GM18502 (cell line): ENCODE data around the gene ZBED1.
"Not testable (repeated sequence)": the region's sequence is repeated elsewhere in the genome, so short reads cannot be mapped to it uniquely, and the experiment has no call there.

ENCODE experiments used
- ATAC-seq: cut with Tn5 transposase; IDR thresholded peaks from one replicate; pipeline ENCODE4 v1.9.1; 2021; ENCODE audit warnings: mild to moderate bottlenecking; ENCODE audit not compliant: unreplicated experiment, poor library complexity

ZBED1 gene

DNA sequence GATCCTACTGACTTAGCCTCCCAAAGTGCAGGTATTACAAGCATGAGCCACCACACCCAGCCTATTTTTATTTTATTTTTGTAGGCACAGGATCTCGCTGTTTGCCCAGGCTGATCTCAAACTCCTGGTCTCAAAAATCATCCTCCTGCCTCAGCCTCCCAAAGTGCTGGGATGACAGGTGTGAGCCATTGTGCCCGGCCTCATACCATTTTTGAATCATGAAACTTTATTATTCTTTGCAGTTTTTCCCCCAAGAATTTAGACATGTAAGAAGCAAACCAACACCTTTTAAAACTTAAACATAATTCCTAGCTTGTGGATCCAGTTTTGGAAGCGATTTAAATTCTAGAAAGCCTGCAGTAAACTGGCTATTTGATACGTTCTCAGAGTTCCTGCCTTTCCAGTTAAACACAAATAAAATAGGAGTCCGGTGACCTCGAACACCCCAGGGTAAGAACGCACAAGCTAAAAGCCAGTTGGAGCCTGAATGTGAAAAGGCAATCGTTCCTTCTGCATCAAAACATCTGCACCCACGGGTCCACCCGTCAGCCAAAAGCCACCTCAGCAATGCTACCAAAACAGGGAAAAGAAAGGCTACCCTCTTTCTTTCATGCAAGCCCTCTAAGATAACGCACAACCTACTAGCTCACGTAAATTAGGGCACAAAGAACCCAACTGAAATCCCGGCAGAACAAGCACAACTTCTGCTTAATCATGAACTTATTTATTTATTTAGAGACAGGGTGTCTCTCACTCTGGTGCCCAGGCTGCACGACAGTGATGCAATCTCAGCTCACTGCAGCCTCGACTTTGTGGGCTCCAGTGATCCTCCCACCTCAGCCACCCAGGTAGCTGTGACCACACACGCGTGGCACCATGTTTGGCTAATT lies 39.7 kb downstream of the ZBED1 start:
- not testable (repeated sequence) for ATAC-seq

DNA sequence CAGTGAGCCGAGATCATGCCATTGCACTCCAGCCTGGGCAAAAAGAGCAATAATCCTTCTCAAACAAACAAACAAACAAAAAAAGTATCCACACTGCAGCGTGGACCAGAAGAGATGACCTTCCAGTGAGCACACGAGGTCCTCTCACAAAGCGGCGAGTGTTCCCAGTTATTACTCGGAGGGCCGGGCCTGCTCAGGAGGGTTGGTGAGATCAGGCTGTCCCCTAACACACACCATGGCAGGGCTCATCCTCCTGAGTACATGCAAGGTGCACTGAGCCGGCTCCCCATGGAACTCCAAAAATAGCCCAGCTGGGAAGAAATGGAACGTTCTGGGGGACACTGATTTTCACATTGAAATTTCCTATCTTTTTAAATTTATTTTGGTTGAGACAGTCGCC lies 40.7 kb downstream of the ZBED1 start:
- not testable (repeated sequence) for ATAC-seq

GRCh38 chrX:2458309-2458708 lies 42.5 kb downstream of the ZBED1 start:
- ATAC-seq: no peak

DNA sequence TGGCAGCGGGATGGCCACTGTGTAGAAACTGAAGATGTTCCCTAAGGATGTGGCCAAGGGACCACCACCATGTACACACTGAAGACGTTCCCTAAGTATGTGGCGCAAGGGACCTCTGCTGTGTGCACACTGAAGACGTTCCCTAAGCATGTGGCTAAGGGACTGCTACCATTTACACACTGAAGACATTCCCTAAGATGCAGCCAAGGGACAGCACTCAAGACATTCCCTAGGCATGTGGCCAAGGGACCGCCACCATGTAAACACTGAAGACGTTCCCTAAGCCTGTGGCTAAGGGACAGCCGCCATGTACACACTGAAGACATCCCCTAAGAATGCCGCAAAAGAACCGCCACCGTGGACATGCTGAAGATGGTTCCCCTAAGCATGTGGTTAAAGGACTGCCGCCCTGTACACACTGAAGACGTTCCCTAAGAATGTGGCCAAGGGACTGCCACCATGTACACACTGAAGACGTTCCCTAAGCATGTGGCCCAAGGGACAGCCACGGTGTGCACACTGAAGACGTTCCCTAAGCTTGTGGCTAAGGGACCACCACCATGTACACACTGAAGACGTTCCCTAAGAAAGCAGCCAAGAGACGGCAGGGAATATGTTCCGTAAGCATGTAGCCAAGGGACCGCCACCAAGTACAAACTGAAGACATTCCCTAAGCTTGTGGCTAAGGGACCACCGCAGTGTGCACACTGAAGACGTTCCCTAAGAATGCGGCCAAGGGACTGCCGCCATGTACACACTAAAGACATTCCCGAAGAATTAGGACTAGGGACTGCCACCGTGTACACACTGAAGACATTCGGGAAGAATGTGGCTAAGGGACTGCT lies 43.3 kb downstream of the ZBED1 start:
- no peak for ATAC-seq

DNA sequence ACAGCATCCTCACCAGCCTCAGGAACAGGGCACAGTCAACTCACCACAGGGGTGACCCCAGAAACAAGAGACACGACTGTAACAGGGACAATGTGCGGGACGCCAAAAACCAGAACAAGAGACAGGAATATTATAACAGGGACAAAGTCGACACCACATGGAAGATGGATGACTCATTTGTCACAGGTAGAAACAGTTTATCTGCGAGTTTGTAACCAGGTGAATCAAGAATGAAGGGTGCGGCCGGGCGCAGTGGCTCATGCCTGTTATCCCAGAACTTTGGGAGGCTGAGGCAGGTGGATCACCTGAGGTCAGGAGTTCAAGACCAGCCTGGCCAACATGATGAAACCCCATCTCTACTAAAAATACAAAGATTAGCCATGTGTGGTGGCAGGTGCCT lies 44.7 kb downstream of the ZBED1 start:
- not testable (repeated sequence) for ATAC-seq

DNA sequence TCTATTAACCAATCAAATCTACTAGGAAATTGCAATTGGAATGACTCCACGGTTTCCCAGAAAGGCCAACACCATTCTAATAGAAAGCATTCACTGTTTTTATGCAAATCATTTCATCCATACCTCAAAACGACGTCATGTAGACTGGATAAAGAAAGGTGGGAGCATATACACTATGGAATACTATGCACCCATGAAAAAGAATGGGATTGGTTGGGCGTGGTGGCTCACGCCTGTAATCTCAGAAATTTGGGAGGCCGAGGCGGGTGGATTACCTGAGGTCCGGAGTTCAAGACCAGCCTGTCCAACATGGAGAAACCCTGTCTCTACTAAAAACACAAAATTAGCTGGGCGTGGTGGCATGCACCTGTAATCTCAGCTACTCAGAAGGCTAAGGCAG lies 46.2 kb downstream of the ZBED1 start:
- not testable (repeated sequence) for ATAC-seq

GRCh38 chrX:2452799-2453198 lies 48.0 kb downstream of the ZBED1 start:
- no peak for ATAC-seq

GRCh38 chrX:2452317-2452784 lies 48.4 kb downstream of the ZBED1 start:
- no peak for ATAC-seq

GRCh38 chrX:2451501-2452316 lies 49.1 kb downstream of the ZBED1 start:
- ATAC-seq: no peak

GRCh38 chrX:2450681-2451080 lies 50.1 kb downstream of the ZBED1 start:
- no peak for ATAC-seq

- ATAC-seq: no peak
These were observed 51.5 kb downstream of the ZBED1 start for GRCh38 chrX:2449135-2449886.

DNA sequence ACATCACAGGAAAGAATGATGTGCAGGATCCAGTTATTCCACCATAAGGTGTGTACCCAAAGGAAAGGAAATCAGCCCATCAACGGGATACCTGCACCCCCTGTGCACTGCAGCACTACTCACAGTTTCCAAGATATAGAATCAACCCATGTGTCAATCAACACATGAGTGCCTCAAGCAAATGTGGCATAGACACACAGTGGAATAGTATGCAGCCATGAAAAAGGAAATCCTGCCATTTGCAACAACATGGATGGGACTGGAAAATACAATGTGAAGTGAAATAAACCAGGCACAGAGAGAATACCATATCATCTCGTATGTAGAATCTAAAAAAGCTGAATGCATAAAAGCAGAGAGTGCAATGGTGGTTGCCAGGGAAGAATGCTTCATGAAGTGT lies 53.3 kb downstream of the ZBED1 start:
- no peak for ATAC-seq

DNA sequence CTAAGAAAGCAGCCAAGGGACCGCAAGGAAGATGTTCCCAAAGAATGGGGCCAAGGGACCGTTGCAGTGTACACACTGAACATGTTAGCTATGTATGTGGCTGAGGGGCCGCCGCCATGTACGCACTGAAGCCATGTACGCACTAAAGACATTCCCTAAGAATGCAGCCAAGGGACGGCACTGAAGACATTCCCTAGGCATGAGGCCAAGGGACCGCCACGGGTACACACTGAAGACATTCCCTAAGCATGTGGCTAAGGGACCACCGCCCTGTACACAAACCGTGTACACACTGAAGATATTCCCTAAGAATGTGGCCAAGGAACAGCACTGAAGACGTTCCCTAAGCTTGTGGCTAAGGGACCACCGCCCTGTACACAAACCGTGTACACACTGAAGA lies 54.0 kb downstream of the ZBED1 start:
- no peak for ATAC-seq

GRCh38 chrX:2445662-2446623 lies 54.8 kb downstream of the ZBED1 start:
- ATAC-seq: no peak

DNA sequence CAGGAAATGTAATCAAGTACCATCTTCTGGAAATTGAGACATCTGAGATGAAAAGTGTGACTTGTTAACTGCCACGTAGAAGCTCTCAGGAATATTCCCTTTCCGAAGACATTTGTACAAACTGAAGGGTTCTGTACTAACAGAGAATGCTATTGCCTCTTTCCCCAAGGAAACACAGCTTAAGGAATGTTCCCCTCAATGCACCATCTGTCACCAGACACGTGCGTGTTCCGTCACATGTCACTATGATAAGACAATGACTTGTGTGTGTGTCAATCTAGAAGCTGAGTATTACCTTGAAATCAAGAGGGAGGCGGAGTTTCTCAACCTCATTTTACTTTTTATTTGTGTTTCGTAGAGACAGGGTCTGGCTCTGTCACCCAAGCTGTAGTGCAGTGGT lies 58.1 kb downstream of the ZBED1 start:
- ATAC-seq: no peak

- no peak for ATAC-seq
These were observed 59.3 kb downstream of the ZBED1 start for GRCh38 chrX:2441466-2441865.

DNA sequence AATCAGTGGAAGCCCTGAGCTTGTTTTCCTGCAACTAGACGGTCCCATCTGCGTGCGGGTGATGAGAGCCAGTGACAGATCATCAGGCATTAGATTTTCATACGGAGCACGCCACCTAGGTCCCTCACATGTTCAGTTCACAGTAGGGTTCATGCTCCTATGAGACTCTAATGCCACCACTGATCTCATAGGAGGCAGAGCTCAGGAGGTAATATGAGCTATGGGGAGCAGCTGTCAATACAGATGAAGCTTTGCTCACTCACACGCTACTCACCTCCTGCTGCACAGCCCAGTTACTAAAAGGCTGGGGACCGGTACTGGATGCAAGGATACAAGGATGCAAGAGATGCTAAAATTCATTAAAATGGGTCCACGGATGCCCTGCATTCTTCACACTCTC lies 61.2 kb downstream of the ZBED1 start:
- no peak for ATAC-seq
